ENCODE data around the gene NLRP10.
A peak's percentile ranks its signal among the peaks of the same experiment; 100 is the strongest.
"Not testable (repeated sequence)": the region's sequence is repeated elsewhere in the genome, so short reads cannot be mapped to it uniquely, and the experiment has no call there.

NLRP10 gene, protein sequence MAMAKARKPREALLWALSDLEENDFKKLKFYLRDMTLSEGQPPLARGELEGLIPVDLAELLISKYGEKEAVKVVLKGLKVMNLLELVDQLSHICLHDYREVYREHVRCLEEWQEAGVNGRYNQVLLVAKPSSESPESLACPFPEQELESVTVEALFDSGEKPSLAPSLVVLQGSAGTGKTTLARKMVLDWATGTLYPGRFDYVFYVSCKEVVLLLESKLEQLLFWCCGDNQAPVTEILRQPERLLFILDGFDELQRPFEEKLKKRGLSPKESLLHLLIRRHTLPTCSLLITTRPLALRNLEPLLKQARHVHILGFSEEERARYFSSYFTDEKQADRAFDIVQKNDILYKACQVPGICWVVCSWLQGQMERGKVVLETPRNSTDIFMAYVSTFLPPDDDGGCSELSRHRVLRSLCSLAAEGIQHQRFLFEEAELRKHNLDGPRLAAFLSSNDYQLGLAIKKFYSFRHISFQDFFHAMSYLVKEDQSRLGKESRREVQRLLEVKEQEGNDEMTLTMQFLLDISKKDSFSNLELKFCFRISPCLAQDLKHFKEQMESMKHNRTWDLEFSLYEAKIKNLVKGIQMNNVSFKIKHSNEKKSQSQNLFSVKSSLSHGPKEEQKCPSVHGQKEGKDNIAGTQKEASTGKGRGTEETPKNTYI

DNA sequence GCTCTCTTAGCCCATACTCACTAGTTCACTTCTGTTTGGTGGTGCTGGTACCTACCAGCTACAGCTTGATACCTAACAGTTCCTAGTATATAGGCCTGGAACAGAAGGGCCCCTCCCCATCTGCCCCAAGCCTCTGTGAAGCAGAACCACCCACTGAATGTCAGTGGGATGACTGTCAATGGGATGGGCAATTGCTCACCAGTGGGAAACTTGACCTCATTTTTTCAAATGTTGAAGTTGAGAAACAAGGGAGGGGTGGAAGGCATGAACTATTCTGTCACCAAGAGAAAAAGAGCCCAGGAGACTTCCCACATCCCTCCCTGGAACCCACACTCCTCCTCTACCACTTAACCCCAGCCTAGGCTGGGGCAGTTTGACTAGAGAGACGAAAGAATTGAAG is at the start of gene NLRP10:
TSS of gene NLRP10 (minus strand) at position 62 of the 400 bp plus-strand sequence. CDS start 1,952 bp downstream, outside the sequence.
- no peak for DNase-seq

DNA sequence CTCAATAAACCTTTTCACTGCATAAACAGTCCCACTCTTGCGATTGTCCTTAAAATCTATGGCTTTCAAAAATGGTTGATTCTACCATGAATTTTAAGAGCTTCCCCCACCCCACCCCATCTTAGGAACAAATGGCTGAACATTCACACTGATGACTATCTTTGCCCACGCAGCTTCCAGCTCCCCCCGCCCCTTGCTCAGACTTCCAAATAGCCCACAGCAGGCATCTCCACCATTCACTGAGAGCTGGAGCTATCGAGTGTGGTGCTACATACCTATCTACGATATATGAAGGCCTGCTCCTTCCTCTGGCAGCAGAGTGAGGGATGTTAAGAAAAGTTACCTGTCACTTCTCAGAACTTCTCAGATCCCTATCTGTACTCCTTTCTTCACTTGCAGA is 48.6 kb upstream of the NLRP10 start:
- no peak for DNase-seq

DNA sequence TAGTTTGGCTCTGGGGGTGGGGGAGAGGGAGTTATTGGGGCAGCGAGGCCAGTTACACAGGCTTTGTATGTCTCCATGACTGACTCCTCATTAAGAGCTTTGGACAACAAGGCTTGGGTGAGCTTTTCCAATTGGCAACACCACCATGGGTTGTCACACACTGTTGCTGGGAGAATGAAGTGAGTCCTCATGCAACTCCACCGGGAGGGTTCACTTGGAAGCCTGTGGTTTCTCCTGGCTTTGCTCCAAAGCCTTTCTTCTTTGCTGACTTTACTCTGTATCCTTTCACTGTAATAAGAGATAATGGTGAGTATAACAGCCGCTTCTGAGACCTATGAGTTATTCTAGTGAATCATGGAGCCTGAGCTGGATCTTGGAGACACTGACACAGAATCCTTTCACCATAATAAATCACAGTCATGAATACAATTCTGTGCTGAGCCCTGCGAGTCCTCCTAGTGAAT is 46.8 kb upstream of the NLRP10 start:
- DNase-seq, result no peak

DNA sequence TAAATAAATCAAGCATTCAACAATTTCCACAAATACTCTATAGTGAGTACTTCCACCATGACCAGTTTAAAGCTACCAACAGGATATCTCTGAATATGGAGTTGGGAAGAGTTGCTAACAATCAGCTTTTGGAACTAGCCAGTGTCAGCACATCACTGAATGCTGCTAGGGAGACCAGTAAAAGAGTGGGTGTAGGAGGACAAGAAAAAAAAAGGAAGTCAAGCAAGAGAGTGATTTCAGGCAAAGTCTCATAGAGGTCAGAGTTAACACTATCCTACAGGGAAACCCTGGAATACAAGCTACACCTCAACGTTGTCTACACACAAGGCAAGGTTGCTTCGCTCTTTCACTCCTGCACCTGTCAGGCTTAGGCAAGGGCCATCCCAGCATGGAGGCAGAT is 46.1 kb upstream of the NLRP10 start:
- DNase-seq, result no peak

DNA sequence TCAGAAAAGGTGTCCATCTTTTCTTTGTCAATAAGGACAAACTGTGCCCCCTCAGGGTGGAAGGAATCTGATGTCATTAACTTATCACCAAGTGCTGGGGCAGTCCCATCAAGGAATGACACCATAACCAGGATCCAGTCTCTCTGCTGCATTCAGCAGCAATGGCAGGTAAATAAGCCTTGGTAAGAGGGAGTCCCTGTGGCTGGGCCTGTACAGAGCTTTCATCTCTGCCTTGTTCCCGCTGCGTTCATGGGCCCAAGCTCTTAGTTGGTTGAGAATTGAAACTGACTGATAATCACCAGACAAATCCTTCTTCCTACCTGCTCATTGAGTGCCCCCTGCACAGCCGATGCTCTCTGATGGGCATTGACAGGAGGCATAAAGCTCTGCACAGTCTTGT is 44.6 kb upstream of the NLRP10 start:
- DNase-seq, result no peak

DNA sequence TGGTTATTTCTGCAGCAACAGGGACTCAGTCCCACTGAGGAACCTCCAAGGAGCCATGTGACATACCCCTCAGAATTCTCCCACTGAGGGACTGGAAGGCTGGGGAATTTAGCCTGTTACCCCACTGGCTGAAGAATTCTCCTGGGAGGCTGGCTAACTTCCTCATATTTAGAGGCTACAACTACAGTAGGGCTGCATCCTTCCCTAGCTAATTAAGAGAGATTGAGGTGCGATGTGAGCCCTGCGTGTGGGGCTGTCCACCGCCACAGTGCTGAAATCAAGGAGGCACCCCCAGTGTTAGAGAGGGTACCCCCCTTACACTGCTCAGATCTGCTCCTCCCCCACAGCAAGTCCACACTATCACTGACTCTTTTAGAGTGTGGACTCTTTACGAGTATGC is 43.0 kb upstream of the NLRP10 start:
- no peak for DNase-seq

DNA sequence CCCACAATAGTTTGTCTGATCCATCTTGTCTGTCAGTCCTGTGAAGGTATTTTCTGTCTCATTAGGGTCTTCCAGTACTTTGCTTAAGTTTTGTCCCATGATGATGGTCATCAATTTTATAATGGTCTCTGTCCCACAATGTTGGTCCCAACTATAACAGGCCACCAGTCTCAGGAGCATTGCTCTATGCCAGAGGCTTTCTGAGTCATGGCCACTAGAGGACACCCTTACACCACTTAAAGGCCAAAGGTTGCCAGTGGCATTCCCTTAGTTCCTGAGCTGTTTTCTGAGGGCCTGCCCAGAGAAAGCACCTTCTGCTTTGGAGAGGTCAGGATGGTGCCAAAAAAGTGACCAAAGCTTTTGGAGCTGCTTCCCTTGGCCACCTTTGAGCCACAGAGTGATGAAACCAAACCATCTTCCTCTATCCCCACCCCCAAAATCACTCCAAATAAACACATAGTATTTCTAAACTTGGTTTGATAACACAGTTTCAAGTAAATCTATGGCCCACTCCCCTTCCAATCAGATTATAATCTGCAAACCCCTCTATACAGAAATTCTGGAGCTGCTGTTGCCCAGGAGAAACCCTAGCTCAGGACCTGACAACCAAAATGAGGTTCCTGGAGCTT is 41.2 kb upstream of the NLRP10 start:
- peak; percentile 28 to 55 for DNase-seq

DNA sequence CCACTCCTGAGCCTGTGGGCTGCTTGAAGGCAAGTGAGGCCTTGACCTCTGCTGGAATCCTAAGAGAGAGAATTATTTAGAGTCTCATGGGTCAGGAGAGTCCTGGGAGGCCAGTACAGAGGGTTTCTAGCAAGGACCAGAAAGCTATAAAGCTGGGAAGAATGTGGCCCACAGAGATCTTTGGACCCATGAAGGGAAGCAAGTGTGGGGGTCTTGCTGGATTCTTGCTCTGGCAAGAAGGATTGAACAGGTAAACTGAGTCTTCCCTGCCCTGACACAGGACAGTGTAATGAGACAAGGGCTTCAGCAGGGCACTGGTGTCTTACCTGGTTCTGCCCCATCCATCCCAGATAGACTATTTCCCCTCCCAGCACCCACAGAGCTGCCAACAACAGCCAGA is 40.3 kb upstream of the NLRP10 start:
- no peak for DNase-seq

DNA sequence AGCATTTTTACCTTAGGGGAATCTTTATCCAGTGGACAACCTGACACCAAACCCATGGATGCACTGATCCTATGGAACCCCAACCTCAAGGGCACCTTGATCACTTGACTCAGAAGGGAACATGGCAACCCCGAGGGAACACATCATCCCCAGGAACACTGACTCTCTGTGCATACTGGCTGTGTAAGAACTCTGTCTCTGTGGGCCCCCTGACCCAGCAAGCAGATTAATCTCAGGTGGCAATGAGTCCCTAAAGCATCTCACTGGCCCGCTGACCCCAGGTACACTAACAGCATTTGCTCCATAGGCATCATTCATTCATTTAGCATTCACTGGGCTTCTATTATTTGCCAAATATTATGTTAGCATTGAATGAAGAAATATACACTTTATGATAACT is 38.8 kb upstream of the NLRP10 start:
- DNase-seq, result no peak

DNA sequence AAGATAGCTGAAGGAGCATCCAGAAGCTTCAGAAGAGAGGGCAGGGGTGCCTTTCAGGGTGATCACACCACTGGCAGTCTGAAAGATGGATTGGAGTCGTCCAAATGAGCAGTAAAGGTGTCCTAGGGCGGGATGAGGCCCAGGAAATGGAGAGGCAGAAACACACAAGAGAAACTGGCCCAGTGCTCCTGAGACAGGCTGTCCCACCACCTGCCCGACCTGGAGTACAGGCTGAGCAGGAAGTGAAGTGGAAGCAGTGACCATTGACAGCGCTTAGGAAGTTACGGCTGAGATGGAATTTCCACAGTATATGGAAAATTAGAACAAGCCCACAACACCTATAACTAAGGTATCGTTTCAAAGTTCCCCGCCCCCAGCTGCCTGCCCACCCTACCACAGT is 37.9 kb upstream of the NLRP10 start:
- no peak for DNase-seq

DNA sequence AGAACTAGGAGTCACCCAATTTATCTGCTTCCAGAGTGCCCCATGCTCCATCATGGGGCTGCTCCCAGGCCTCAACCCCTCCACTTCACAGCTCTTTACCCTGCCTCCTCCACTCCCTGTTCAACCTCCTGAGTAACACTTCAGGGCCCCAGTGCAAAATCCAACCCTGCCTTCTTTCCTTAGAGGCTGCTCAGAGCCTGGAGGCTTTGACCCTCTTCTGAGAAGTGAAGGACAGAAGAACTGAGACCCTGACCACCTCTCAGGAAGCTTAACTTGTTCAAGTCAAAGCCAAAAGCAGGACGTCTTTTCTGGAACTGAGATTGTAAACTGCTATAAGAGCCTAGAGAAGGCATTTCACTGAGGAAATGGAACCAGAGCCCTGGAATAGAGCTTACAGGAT is 37.4 kb upstream of the NLRP10 start:
- DNase-seq, result no peak

DNA sequence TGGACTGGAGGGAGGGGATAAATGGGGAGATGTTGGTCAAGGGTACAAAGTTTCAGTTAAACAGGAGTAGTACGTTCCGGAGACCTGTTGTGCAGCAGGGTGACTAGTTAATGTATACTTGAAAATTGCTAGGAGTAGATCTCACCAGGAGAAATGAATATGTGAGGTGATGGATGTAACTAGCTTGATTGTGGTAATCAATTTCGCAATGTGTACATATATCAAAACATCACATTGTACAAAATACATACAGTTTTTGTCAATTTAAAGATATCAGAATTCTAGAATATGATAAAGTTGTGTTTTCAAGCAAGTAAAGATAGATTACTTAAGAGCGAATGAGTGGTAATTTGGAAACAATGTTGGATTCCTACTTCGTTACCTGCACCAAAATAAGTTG is 35.1 kb upstream of the NLRP10 start:
- DNase-seq, result no peak

DNA sequence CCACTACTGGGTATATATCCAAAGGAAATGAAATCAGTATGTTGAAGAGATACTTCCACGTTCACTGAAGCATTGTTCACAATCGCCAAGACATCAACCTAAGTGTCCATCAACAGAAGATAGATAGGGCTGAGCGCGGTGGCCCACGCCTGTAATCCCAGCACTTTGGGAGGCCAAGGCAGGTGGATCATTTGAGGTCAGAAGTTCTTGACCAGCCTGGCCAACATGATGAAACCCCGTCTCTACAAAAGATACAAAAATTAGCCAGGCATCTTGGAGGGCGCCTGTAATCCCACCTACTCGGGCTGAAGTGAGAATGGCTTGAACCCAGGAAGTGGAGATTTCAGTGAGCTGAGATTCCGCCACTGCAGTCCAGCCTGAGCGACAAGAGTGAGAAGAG is 34.5 kb upstream of the NLRP10 start:
- no peak for DNase-seq

DNA sequence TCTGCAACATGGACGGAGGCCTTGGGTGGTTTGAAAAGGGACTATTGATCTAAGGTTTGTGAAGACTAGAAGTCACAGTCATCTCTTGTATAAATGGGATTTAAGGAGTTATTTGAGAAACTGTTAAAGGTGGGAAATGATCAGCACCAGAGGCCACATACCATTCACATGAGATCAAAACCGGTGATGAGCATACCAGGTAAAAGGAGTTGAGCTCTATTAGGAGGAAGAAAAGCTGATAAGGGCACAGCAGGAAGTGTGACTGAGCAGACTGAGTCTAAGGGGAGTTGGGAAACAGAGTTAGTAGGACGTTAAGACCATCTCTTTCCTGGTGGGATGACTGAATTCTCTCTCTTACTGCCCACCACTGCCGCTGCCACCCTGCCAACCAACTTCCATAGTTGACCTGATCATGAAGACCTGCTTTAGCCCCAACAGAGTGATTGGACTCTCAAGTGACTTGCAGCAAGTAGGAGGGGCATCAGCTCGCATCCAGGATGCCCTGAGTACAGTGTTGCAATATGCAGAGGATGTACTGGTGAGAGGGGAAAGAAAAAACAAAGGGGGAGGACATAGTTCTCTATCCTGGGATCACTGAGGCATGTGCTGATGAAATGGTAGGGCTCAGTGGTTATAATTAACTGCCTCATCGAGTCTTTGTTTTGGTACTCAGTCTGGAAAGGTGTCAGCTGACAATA is 29.5 kb upstream of the NLRP10 start:
- no peak for DNase-seq

DNA sequence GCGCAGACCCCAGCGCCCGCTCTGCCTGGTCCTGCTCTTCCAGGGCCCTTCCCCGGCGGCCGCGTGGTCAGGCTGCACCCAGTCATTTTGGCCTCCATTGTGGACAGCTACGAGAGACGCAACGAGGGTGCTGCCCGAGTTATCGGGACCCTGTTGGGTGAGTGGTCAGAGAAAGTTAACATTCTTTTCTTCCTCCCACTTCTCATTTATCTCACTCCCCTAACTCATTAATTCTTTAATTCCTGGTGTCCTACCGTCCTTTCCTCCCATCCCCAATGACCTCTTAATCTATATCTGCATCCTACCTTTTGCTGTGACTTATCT is 22.3 kb upstream of the NLRP10 start:
- DNase-seq, result not testable (repeated sequence)

DNA sequence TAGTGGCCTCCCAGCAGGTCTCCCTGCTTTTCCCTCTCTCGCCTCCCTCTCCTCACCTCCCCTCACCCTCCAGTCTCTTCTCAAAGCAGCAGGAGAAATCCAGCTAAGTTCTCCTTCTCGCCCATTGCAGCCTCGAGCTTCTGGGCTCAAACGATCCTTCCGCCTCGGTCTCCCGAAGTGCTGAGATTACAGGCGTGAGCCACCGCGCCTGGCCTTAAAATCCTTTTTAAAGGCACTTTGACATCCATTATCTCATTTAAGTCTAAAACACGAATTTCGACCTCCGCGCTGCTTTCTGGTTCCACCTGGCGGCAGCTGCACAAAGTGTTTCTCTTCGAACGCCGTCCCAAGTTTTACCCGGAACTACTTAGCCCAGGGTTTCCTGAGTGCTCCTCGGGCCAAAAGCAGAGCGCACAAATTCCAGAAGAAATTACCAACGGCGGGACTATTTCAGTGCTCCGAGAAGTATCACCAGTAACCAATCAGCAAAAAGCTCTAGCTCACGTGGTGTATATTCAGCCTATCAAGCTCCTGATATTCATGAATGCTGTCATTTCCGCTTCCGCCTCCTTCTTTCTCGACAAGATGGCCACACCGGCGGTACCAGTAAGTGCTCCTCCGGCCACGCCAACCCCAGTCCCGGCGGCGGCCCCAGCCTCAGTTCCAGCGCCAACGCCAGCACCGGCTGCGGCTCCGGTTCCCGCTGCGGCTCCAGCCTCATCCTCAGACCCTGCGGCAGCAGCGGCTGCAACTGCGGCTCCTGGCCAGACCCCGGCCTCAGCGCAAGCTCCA is 21.7 kb upstream of the NLRP10 start, which contains the start of gene EIF3F:
TSS of gene EIF3F (plus strand) at position 570 of the 792 bp plus-strand sequence. CDS start at position 586, 16 bp downstream.
- peak; percentile 94 to 98 for DNase-seq

DNA sequence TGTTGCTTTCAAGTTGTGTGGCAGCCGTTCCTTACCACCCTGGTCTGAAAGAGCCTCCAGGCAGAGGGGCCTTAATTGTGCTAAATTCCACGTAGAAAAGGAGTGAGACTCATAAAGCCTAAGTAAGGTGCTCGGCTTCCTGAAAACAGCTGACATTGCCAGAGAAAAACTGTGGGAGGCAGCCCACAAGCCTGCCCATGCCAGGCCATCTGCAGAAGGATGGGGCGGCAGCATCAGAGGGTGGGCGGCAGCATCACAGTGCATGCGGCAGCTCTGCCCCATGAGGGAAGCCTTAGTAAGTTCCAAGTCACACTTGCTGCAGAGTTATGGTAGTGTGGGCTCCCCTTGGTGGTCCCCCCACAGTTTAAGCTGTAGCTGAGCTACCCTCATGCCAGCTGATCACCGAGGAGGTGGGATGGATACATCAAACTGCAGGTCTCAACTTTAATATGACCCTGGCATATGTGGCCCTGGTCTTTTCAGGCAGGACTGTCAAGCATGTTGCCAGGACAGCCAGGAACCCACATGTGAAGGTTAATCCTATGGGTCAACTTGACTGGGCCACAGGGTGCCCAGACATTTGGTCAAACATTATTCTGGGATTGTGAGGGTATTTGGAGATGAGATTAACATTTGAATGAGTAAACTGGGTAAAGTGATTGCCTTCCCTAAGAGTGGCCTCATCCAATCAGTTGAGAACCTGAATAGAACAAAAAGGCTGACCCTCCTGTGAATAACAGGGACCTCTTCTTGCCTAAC is 18.8 kb upstream of the NLRP10 start:
- no peak for DNase-seq

DNA sequence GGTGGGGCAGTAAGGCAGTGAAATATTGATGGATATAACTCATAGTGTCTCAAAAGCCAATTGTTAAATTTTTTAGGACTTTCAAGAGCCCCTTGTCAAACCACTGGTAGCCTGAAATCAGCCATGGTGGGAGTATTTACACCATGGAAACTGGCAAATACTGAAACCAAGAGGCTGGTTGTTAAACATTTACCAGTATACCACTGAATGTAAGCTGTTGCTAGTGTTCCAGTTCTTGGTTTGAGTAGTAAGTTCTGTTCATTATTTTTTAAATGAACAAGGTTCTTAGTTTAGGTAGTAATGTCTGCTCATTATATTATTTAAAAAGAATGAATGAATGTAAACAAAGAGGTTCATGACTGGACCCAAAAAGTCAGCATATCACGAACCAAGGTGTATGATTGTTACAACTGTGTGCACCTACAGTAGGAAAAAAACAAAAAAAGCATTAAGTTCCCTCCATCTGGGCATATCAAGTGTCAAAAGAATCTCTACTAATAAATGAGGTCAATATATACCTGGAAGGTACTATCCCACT is 17.4 kb upstream of the NLRP10 start:
- no peak for DNase-seq

DNA sequence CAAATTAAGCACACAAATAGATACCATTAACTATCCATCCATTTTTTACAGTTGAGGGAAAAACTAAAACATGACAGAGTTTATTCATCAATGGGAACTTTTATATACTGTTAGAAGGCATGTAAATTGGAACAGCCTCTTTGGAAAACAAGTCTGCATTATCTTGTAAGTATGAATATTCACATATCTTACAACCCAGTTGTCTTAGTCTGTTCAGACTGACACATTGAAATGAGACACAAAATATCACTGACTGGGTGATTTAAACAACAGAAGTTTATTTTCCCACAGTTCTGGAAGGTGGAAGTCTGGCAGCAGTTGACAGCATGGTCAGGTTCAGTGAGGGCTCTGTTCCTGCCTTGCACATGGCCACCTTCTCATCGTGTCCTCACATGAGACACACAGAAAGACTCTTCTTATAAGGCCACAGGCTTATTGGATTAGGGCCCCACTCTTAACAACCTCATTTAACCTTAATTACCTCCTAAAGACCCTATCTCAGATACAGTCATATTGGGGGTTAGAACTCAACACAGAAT is 16.4 kb upstream of the NLRP10 start:
- no peak for DNase-seq

DNA sequence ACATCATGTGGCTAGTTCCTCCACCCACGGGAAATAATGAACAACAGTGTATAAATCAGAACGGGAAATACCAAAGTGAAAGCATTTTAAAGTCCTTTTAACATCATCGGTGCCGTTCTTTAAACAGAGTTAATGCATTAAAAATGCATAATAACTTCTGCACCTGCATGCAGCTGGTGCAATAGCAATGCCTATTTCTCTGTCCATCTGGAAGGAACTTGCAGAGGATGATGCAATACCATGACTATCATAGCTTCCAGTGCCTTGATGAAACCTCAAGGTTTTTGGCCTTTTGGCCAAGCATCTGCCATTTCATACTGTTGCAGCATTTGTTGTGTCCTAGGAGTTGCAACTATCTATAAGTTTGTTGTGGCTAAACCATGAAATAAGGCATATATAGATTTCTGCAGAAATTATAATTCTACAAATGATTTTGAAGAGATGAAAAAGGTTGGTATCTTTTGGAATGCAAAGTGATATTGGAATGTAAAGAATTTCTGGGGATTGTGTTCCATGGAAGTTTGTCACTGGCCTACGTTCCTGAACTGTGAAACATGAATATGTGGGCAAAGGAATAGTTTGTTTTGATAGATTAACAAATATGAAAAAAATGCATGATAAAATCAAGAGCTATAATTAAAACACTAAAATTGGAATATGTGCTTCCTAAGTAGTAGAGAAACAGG is 12.1 kb upstream of the NLRP10 start:
- no peak for DNase-seq

DNA sequence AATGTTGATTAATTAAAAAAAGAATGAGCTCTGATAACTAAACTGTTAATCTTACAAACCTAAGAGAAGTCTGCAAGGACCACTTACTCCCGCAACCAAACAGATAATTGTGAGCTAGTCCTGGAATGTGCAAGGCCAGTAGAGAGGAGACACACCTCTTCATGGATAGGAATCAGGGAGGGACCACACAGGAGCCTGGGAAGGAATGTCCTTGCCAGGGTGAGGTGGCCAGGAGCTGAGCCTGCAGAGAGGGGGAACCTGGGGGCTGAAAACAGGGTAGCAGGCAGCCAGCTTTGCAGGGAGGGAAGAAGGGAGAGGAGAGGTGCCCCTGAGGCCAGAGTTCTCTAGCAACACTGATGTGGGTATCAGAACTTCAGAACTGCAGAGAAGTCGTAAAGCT is 9.4 kb upstream of the NLRP10 start:
- DNase-seq, result no peak
